H54 (cell line): ENCODE measurements around the gene BBS9.
"Not testable (repeated sequence)": the region's sequence is repeated elsewhere in the genome, so short reads cannot be mapped to it uniquely, and the experiment has no call there.

Experiments used
- DNase-seq: peaks from one replicate; pipeline ENCODE4 v3.0.0; 2011; ENCODE audit warnings: low spot score, mixed read lengths; ENCODE audit not compliant: insufficient read length
- FAIRE-seq: peaks from 3 replicates; lab custom pipeline; 2011; peaks lifted over from hg19 to GRCh38; lab: Jason Lieb, UNC
- POLR2A ChIP-seq: IDR thresholded peaks from 2 replicates; pipeline ENCODE4 v1.6.1; 2011; ENCODE audit warnings: low read depth, mild to moderate bottlenecking, low read length

Gene BBS9

DNA sequence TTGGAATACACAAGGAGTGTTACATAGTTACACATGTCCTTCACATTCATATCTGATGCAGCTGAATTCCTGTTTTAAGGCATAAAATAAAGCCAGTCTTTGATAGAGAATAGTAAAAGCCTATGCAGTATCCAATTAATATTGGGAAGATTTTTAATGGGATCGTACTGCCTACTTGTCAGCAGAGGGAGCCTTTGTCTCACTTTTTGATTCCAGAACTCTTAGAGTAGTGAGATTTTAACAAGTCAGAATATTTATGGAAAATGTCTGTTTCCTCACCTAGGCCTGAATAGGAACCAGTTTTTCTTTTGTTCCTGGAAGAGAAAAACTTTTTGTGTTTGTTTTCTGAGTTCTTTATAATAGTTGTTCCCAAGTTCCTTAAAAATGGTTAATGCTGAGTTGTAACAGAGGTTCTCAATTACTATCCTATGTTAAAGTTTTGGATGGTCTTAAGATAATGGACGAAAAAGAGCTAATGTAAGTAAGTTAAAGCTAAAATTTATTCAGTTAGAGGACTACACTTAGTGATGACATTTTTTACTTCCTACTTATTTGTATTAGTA, 114.0 kb downstream of the BBS9 start:
- peak; percentile 99 for FAIRE-seq

DNA sequence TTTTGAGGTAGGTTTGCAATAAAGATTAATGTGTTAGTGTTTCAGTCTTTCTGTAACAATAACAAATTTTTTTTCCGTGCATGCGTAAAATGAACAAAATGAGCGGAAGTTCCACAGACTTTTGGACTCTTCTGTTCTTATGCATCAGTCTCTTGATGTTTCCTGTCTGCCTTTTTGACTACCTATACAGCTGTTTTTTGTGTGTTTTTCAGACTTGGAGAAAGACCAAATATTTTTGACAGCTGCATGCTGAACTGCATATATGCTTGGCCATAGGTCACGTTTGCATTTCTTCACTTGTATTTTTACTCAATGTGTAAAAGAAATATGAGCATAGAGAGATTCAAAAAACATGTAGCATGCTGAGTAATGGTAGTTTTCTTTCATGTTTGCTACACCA, 119.3 kb downstream of the BBS9 start:
- peak; percentile 38 for FAIRE-seq
- DNase-seq, result no peak
- TF ChIP-seq POLR2A, result no peak

More for the DNA sequence above, 114.0 kb downstream of the BBS9 start:
- peak; percentile 8 for DNase-seq
- TF ChIP-seq POLR2A, result no peak

DNA sequence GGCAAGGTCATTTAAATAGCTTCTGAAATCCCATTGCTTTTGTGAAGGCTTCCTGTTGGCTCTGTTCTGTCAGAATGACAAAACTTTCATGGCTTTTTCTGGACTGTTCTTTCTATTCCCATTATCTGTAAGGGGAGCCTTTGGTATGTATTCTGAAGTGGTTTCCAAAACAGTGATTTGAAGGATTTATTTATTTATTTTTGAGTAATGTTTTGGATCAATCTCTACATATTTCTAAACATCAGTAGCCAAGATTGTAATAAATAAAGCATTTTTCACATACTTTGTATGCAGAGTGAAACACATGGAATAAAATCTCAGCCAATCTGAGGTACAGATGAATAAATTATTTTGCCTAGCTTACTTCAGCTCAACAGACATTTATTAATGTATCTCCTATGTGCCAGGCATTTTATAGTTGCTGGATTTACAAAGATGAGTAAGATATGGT, 121.1 kb downstream of the BBS9 start:
- no peak for DNase-seq
- FAIRE-seq, result no peak
- no peak for TF ChIP-seq POLR2A

DNA sequence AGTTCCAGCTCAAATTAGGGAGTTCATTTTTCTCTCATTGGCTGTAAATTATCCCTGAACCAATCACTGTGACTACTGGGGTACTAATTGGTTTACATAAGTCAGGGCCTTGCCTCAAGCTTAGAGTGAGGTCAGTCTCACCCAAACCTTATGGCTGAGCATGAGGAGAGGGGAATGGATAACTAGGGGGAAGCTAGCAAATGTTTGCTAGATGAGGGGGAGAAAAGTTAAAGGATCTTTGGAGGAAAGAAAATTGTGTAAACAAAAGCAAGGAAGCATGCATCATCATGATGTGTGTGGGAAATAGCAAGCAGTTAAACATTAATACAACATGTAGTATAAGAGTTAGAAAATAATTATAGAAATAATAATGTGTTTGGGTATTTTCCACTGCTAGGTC, 121.9 kb downstream of the BBS9 start:
- no peak for TF ChIP-seq POLR2A
- no peak for FAIRE-seq
- DNase-seq, result no peak

DNA sequence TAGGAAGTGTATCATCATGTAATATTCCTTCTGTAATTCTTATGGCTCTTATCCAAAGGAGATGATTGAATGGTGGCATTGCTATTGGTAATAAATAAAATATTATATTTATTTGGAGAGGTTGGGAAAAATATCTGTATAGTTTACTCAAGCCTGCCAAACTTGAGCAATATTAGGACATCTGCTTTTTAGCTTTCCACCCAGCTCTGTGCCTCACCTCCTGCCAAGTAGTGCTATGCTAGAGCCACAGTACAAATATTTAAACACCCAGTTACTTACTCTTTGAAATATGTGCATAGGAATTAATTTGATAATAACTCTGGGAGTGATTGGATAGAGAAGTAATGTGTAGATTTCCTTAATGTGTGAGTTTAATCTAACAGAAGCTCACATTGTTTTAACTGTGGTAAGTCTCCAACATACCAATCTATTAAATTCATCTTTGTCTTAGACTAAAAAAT, 129.2 kb downstream of the BBS9 start:
- FAIRE-seq (peak; percentile 57), DNase-seq (no peak)
- TF ChIP-seq POLR2A, result no peak

DNA sequence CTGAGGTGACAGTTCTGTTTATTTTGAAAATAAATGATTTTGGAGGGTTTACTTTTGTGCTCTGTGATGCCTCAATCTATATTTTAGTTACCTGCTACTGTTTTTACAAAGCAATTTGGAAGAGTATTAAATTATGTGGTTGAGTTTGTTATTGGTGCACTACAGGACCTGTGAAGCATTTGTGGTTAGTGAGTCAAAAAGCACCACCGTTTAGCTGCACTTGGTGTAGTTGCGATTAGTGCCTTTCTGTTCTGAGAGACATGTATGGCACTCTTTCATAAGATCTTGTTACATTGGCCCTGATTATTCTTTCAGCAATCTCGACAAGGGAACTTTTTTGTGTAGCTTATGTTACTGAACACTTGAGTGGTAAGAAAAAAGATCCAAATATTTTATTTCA, 132.2 kb downstream of the BBS9 start:
- no peak for DNase-seq
- no peak for TF ChIP-seq POLR2A
- peak; percentile 92 for FAIRE-seq

DNA sequence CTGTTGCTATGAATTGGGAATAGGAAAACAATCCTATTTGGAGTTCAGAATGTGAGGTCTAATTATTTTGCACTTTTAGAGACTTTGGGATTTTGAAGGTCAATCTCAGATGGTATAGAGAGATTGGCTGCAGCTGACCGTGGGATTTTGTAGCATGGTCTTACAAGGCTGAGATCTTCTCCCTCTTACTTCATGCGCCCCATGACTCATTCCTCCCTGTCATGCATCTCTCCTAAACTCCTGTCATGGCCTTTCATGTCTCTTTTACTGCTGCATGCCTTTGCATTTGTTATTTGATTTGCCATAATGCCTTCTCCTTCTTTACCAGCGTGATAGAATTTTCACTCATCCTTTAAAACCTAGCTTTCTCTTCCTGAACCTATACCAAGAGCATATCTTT, 133.1 kb downstream of the BBS9 start:
- FAIRE-seq (peak; percentile 85), DNase-seq (no peak)
- no peak for TF ChIP-seq POLR2A

DNA sequence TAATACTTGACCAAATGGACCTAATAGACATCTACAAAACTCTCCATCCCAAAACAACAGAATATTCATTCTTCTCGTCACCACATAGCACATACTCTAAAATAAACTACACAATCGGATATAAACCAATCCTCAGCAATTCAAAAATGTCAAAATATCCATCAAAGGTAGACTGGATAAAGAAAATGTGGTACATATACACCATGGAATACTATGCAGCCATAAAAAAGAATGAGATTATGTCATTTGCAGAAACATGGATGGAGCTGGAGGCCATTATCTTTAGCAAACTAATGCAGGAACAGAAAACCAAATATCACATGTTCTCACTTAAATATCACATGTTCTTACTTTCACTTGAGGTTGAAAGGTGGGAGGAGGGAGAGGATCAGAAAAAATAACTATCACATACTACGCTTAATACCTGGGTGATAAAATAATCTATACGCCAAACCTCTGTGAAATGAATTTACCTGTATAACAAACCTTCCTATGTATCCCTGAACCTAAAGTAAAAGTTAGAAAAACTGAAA, 142.5 kb downstream of the BBS9 start:
- FAIRE-seq, result not testable (repeated sequence)

DNA sequence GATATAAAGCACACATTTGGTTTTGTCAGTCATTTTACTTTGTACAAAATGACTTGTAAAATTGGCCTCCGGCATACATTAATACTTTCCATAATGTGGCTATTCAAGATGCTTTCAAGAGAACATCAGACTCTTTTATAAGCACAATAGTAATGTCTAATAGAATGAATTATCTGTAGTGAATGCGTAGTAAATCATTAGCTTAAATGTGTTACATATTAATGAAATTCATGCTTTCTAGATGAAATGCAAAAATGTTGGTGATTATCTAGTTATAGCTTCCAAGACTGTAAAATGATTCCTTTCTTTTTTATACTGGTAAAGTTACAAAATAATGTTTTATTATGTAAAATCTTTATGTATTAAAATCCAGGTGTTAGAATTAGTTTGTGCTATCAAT, 144.0 kb downstream of the BBS9 start:
- DNase-seq (no peak), FAIRE-seq (peak; percentile 55)
- TF ChIP-seq POLR2A, result no peak

More for the DNA sequence above, 142.5 kb downstream of the BBS9 start:
- DNase-seq, result not testable (repeated sequence)

DNA sequence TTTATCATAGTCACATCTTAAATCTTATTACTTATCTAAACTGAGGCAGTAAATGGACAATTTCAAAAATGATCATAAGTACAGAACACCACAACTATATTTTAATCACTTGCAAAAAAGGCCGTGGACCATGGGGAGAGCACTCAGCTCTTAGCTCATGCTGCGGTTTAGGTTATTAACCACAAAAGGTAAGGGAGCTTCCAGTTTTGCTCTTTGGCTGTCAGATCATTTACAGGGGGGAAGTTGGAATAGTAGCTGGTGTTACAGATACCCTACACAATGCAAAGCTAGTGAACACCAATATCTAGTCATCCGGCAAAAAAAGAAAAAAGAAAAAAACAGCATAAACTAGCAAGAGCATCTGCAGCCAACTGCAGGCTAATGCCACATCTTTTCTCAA, 147.0 kb downstream of the BBS9 start:
- FAIRE-seq (no peak), DNase-seq (no peak)
- TF ChIP-seq POLR2A, result no peak

DNA sequence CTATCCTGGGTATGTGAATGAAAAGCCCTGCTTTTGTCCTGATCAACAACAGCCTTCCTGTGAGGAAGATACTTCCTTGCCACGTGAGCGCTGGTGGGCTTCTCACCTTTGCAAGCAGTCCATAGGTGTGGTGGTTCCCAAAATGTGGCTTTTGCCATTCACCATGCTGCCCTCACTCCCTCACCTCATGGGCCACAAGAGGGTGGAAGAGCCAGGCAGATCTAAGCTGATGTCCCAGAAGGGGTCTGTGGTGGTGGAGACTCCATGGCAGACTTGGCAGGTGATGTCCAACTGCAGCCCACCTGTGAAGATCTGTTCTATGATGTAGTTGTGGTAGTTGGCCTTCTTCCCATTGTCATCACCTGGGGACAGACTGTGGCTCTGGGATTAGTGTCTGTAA, 147.4 kb downstream of the BBS9 start:
- no peak for TF ChIP-seq POLR2A
- DNase-seq (no peak), FAIRE-seq (no peak)

DNA sequence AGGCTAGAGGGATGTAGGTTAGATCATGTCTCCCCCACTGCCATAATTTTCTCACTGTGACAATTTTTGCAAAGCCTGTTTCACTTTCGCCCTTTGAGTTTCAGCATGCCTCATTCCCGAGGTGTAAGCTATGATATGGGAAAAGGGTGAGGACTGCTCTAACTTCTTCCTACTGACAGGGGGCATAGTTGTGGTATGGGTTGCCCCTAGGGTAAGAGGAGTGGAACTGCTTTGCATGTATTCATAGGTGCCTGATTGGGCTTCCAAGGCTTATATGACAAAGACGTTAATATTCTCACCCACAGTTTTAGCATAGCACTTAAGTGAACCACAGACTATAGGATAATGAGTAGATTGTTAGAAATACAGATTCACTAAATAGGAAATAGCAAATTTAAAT, 148.7 kb downstream of the BBS9 start:
- FAIRE-seq, result peak; percentile 52

DNA sequence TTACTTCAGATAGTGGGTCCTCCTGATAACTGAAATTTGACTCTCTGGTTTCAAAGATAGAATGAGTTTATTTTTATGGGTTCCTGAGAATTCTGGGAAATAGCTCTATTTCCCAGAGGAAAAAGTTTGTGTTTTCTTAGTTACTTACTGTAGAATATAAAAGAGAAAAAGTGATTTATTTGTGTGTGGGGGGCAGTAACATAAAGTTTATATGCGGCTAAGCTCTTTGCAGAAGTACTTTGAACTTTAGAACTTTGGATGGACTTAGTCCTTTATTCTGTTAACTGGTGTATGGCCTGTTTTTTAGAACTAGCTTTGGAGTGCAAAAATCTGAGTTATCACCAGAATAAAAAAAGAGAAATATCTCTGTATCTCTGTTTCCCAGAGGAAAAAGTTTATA, 157.1 kb downstream of the BBS9 start:
- FAIRE-seq (no peak), DNase-seq (no peak)
- no peak for TF ChIP-seq POLR2A

More for the DNA sequence above, 148.7 kb downstream of the BBS9 start:
- DNase-seq, result no peak
- TF ChIP-seq POLR2A, result no peak

DNA sequence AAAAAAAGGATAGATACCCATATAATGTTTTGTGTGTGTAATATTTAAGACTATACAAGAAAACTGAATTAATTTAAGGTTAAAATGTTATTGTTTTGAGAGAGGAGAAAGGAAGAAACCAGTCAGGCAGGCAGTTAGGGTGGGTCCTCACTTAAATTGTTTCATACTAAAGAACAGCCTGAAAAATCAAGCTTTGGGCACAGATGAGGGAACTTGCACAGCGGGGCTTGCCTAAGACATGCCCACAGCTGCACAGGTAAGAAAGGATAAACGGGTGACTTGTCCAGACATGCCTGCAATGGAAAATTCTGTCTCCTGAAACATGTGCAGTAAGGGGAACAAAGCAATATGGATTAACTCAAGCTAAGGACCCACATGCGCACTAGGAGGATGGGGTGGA, 158.4 kb downstream of the BBS9 start:
- DNase-seq (no peak), FAIRE-seq (no peak)
- TF ChIP-seq POLR2A, result no peak

DNA sequence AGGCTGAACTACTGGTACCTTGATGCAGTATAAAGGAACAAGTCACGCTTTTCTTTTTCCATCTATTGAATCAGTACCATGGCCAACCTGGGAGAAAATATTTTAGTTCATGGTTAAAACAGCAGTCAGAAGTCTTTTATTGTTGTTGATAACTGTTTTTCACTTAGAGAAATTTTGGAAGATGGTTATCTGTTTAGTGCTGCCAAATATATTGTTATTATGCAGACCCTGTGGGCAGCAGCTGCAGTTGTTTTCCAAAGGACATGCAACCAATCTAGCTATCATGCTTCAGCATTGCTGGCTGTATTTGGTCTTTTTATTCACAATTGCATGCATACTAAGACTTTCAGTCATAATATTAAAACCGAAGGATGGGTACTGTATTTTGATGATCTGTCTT, 169.5 kb downstream of the BBS9 start:
- no peak for DNase-seq
- no peak for FAIRE-seq
- no peak for TF ChIP-seq POLR2A
